HCT116 (cell line): ENCODE data around the gene ARCN1.

Experiments used
- CTCF ChIP-seq, 3 experiments: fragments of 200-600 bp in 1 of 3; sonication (generic) in 1 of 3; IDR thresholded peaks in 2 of 3; conservative IDR thresholded peaks in 1 of 3; 2 replicates each; pipeline ENCODE4 v1.5.1; 2012 to 2017; ENCODE audit warnings: low read depth in 2 of 3, low read length in 2 of 3, antibody characterized with exemption in 1 of 3, borderline replicate concordance in 1 of 3, control low read depth in 1 of 3, mild to moderate bottlenecking in 1 of 3, mixed read lengths in 1 of 3, mixed run types in 1 of 3, moderate library complexity in 1 of 3; ENCODE audit not compliant: insufficient read depth in 1 of 3
- EGR1 ChIP-seq: IDR thresholded peaks from 2 replicates; pipeline ENCODE4 v1.6.1; 2012; ENCODE audit warnings: low read depth
- EZH2phosphoT487 ChIP-seq: fragments of 200-600 bp; IDR thresholded peaks from 2 replicates; pipeline ENCODE4 v1.6.1; 2018; ENCODE audit warnings: antibody characterized with exemption, borderline replicate concordance
- TCF7L2 ChIP-seq: IDR thresholded peaks from 2 replicates; pipeline ENCODE4 v1.7.0; 2011; ENCODE audit warnings: borderline replicate concordance, inconsistent platforms; ENCODE audit not compliant: insufficient read depth, insufficient read length; ENCODE audit errors: extremely low read depth

- TF ChIP-seq CTCF (IDR thresholded peaks at IDR 0.05 in 2 of 3, conservative IDR thresholded peaks at IDR 0.05 in 1 of 3; ENCODE audit: borderline replicate concordance in 1 of 3, insufficient read depth in 1 of 3, low read depth in 2 of 3, low read length in 2 of 3) (no peak), EGR1 (no peak), TCF7L2 (no peak), EZH2phosphoT487 (no peak)
These were observed 2.5 kb upstream of the ARCN1 start for GRCh38 chr11:118569670-118570069.
